ENCODE data around the gene ANKRD29. TPM values are rescaled to one million over a fixed set of nuclear protein-coding genes. Genes with fewer than 3 reads are reported as not detected.

Gene ANKRD29
- total and polyA plus RNA-seq, 9 of the 15 experiments (the other 6 are each of a cell fraction or from before 2014, with no cell fraction given), result 0.36 TPM; not detected in 8

DNA sequence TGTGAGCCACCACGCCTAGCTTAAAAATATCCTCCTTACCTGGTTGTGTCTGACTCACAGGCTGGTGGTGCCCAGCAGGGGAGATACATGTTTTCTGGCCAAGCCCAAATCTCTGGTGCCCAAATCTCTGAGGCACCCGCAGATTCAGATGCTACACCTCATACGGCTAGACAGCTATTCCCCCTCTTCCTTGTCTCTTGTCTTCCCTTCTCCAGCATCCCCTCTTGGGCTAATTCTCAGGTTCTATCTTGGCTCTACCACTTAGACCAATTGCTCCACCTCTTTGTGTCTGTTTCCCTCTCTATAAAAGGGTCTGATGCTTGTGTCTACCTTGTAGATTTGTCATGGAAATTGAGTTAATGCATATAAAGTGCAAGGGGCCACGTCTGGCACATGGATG, 39.9 kb upstream of the ANKRD29 start:
- ChIA-PET CTCF (ENCODE audit: low intra/inter-chr PET ratio) (interaction anchor here (1.0 to 1.1 kb wide), 4 partner anchors 80 to 213 kb away, joined by 3 to 5 read pairs (median 4); no protein-coding TSS in a partner anchor), POLR2A (interaction anchor here (1.0 kb wide), 1 partner anchor 112 kb away, joined by 3 read pairs; no protein-coding TSS in a partner anchor)
- Histone ChIP-seq H2AFZ (ENCODE audit: low read depth, low read length) (no peak overlapping the region), H3K9me1 (ENCODE audit: control insufficient read depth, insufficient read depth, low read length) (no peaks in the 10 kb centered on the region), H3K9me3 (replicated peaks; ENCODE audit: control insufficient read depth, insufficient read depth, low read depth, low read length) (no peaks in the 10 kb centered on the region), H3K36me3 (ENCODE audit: control insufficient read depth, insufficient read depth, low read length) (no peaks in the 10 kb centered on the region), H3K27ac (ENCODE audit: extremely low read depth, low read depth, low read length) (no peak overlapping the region), H3K27me3 (ENCODE audit: control insufficient read depth in 2 of 2, insufficient read depth in 2 of 2, low read length in 2 of 2) (peaks cover 19 to 26% of the 10 kb centered on the region in 2 experiments), H3K4me2 (ENCODE audit: insufficient read depth, low read length) (no peak overlapping the region), H3K9ac (ENCODE audit: insufficient read depth in 1 of 2, low read depth in 2 of 2, low read length in 2 of 2) (no peak overlapping the region), H3K4me1 (replicated peaks in 1 of 2; ENCODE audit: control insufficient read depth in 2 of 2, insufficient read depth in 2 of 2, low read length in 2 of 2) (peaks cover 0 to 4% of the 10 kb centered on the region in 2 experiments; a peak in 1 of 5 replicates), H3K4me3 (no peak overlapping the region), H4K20me1 (replicated peaks; ENCODE audit: control insufficient read depth, insufficient read depth, low read length) (no peaks in the 10 kb centered on the region), H3K79me2 (ENCODE audit: control insufficient read depth, insufficient read depth, low read length) (no peaks in the 10 kb centered on the region)
- no TSS peak for BruUV-seq (replicated peaks)
- no peak for TF ChIP-seq PCBP2 (IDR thresholded peaks at IDR 0.05; ENCODE audit: low read depth, low read length, poor library complexity, severe bottlenecking)
- no peak for TF ChIP-seq TAF9B (IDR thresholded peaks at IDR 0.05; ENCODE audit: partially characterized antibody)
- TF ChIP-seq ZNF830 (CRISPR knock-in tag; IDR thresholded peaks at IDR 0.05), result no peak
- TF ChIP-seq RBM14 (IDR thresholded peaks at IDR 0.05; ENCODE audit: borderline replicate concordance, insufficient read depth, low read depth, low read length), result no peak
- TF ChIP-seq OTX1 (CRISPR knock-in tag; IDR thresholded peaks at IDR 0.05), result no peak
- TF ChIP-seq CHD4 (IDR thresholded peaks at IDR 0.05; ENCODE audit: insufficient read depth, insufficient replicate concordance, low read depth, low read length, poor library complexity, severe bottlenecking), result no peak
- TF ChIP-seq ZNF24 (IDR thresholded peaks at IDR 0.05), result no peak
- TF ChIP-seq ZNF507 (tag; conservative IDR thresholded peaks at IDR 0.05), result no peak
- no peak for TF ChIP-seq KLF13 (tag; IDR thresholded peaks at IDR 0.05; ENCODE audit: borderline replicate concordance, low read depth)
- TF ChIP-seq MCM5 (IDR thresholded peaks at IDR 0.05; ENCODE audit: low read depth), result no peak
- no peak for TF ChIP-seq PYGO2 (tag; IDR thresholded peaks at IDR 0.05)
- TF ChIP-seq FOXA3 (CRISPR knock-in tag; conservative IDR thresholded peaks at IDR 0.05 in 1 of 2, IDR thresholded peaks at IDR 0.05 in 1 of 2), result no peak
- TF ChIP-seq, protein P1, sequence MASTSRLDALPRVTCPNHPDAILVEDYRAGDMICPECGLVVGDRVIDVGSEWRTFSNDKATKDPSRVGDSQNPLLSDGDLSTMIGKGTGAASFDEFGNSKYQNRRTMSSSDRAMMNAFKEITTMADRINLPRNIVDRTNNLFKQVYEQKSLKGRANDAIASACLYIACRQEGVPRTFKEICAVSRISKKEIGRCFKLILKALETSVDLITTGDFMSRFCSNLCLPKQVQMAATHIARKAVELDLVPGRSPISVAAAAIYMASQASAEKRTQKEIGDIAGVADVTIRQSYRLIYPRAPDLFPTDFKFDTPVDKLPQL (IDR thresholded peaks at IDR 0.05; ENCODE audit: extremely low read depth, insufficient read length), result no peak
- TF ChIP-seq, protein P2, sequence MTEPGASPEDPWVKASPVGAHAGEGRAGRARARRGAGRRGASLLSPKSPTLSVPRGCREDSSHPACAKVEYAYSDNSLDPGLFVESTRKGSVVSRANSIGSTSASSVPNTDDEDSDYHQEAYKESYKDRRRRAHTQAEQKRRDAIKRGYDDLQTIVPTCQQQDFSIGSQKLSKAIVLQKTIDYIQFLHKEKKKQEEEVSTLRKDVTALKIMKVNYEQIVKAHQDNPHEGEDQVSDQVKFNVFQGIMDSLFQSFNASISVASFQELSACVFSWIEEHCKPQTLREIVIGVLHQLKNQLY (CRISPR knock-in tag; conservative IDR thresholded peaks at IDR 0.05), result no peak
- TF ChIP-seq SIN3A (IDR thresholded peaks at IDR 0.05; ENCODE audit: borderline replicate concordance in 2 of 2, control insufficient read depth in 1 of 2, low read depth in 2 of 2, low read length in 2 of 2), result no peak
- TF ChIP-seq, protein P3, sequence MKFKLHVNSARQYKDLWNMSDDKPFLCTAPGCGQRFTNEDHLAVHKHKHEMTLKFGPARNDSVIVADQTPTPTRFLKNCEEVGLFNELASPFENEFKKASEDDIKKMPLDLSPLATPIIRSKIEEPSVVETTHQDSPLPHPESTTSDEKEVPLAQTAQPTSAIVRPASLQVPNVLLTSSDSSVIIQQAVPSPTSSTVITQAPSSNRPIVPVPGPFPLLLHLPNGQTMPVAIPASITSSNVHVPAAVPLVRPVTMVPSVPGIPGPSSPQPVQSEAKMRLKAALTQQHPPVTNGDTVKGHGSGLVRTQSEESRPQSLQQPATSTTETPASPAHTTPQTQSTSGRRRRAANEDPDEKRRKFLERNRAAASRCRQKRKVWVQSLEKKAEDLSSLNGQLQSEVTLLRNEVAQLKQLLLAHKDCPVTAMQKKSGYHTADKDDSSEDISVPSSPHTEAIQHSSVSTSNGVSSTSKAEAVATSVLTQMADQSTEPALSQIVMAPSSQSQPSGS (CRISPR knock-in tag; IDR thresholded peaks at IDR 0.05), result no peak
- TF ChIP-seq ELF4 (CRISPR knock-in tag; IDR thresholded peaks at IDR 0.05), result no peak
- no peak for TF ChIP-seq POLR2AphosphoS5 (IDR thresholded peaks at IDR 0.05; ENCODE audit: control insufficient read depth, insufficient read depth, low read depth, low read length)
- DNase-seq (ENCODE audit: extremely low read depth in 1 of 4, low spot score in 3 of 4), result no peak
- ATAC-seq, result no peak
- in situ Hi-C loops (cut with MboI) (no loop called here), intact Hi-C loops (cut with micrococcal nuclease) (loop anchor here (1.0 to 5.0 kb wide), 4 partner anchors 80 to 890 kb away; no protein-coding TSS in a partner anchor)
- WGBS (ENCODE audit: insufficient coverage, low coverage, missing lambda C conversion rate), result 5% methylated on average over 4 of the region's 4 CpGs
- FAIRE-seq, result no peak
